Brain microvascular endothelial cell (primary cell): ENCODE measurements around the gene C11orf42.

Source experiments
- DNase-seq: peaks from one replicate; pipeline ENCODE4 v3.0.0-alpha.2; 2020
- H3K27ac ChIP-seq: fragments of 250-450 bp; sonication (Bioruptor Pico); 2 replicates; pipeline ENCODE4 v1.5.1; 2020; ENCODE audit warnings: mild to moderate bottlenecking, moderate library complexity
- H3K27me3 ChIP-seq: fragments of 250-450 bp; sonication (Bioruptor Pico); replicated peaks from 2 replicates; pipeline ENCODE4 v1.5.1; 2020; ENCODE audit warnings: mild to moderate bottlenecking
- H3K36me3 ChIP-seq: fragments of 250-450 bp; sonication (Bioruptor Pico); replicated peaks from 2 replicates; pipeline ENCODE4 v1.5.1; 2020; ENCODE audit warnings: mild to moderate bottlenecking
- H3K4me3 ChIP-seq: 2 replicates; pipeline ENCODE4 v1.5.1; 2011; ENCODE audit warnings: low read depth, mild to moderate bottlenecking, control low read depth, low read length, moderate library complexity
- CTCF ChIP-seq: IDR thresholded peaks from 2 replicates; pipeline ENCODE4 v1.5.1; 2011; ENCODE audit warnings: low read depth, mild to moderate bottlenecking, moderate library complexity, low read length, control low read depth, inconsistent platforms; ENCODE audit errors: missing control alignments
- in situ Hi-C: cut with HindIII; loops from 2 replicates; pipeline ENCODE4 v1.10.0; 2017; ENCODE audit warnings: low sequenced_read_pairs, low pct_ligation_motif_present

The C11orf42 gene

GRCh38 chr11:6201481-6201880 lies 3.9 kb upstream of the C11orf42 start:
- no peak for TF ChIP-seq CTCF
- in situ Hi-C loops, result no loop called here
- H3K36me3 ChIP-seq, result peaks cover 3% of the 10 kb centered on the region
- no peak for DNase-seq
- H3K27me3 ChIP-seq, result no peaks in the 10 kb centered on the region
- H3K4me3 ChIP-seq, result no peak overlapping the region
- H3K27ac ChIP-seq, result no peak overlapping the region

GRCh38 chr11:6202041-6202440 lies 3.3 kb upstream of the C11orf42 start:
- no peak overlapping the region for H3K27ac ChIP-seq
- in situ Hi-C loops, result no loop called here
- DNase-seq, result no peak
- no peak for TF ChIP-seq CTCF
- H3K27me3 ChIP-seq, result no peaks in the 10 kb centered on the region
- peaks cover 3% of the 10 kb centered on the region for H3K36me3 ChIP-seq
- no peak overlapping the region for H3K4me3 ChIP-seq

GRCh38 chr11:6203327-6203726 lies 2.0 kb upstream of the C11orf42 start:
- no peak overlapping the region for H3K4me3 ChIP-seq

GRCh38 chr11:6204706-6205105 lies 651 bp upstream of the C11orf42 start:
- Histone ChIP-seq H3K27ac (no peak overlapping the region), H3K27me3 (no peaks in the 10 kb centered on the region), H3K36me3 (peaks cover 3% of the 10 kb centered on the region), H3K4me3 (no peak overlapping the region)
- no peak for TF ChIP-seq CTCF
- in situ Hi-C loops, result no loop called here
- no peak for DNase-seq

More at GRCh38 chr11:6203327-6203726, 2.0 kb upstream of the C11orf42 start:
- in situ Hi-C loops, result no loop called here
- no peaks in the 10 kb centered on the region for H3K27me3 ChIP-seq
- DNase-seq, result no peak
- TF ChIP-seq CTCF, result no peak
- H3K27ac ChIP-seq, result no peak overlapping the region
- H3K36me3 ChIP-seq, result peaks cover 3% of the 10 kb centered on the region

DNA sequence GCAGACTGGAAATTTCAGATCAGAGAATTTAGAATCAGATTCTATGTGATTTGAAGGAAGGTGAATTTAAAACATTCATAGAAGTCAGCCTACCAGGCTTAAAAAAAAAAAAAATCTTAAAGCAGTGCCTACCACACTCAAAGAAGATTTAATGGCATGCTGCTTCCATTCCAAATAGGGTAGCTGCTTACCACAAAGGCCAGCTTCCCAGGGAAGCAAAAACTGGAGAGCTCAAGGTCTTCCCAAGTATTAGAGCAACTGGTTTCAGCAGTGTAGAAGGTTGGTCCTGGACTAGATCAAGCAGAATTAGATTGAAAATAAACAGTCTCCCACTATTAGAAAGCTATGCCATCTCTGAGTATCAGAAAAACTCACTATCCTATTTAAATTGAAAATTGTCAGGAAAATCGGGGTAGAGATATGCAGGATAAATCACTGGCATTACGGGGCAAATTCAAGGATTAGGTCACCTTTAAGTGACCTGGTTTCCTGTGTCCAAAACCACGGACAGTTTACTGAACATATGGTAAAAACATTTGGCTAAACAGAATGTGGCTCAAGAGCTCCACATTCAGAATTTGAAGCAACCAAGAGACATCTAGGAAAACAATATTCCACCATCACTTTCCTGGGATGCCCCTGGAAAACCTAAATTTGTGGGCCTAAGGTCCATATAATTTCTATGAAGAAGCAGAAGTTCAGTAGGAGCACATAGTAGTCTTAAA lies 1.3 kb downstream of the C11orf42 start:
- Histone ChIP-seq H3K27me3 (no peaks in the 10 kb centered on the region), H3K27ac (no peak overlapping the region), H3K36me3 (peaks cover 10% of the 10 kb centered on the region), H3K4me3 (no peak overlapping the region)
- in situ Hi-C loops, result no loop called here
- no peak for DNase-seq
- no peak for TF ChIP-seq CTCF

- Histone ChIP-seq H3K27ac (no peak overlapping the region), H3K4me3 (no peak overlapping the region), H3K36me3 (peaks cover 24% of the 10 kb centered on the region), H3K27me3 (no peaks in the 10 kb centered on the region)
- DNase-seq, result no peak
- in situ Hi-C loops, result no loop called here
- no peak for TF ChIP-seq CTCF
Observed at GRCh38 chr11:6209801-6210200, 4.4 kb downstream of the C11orf42 start.
